ENCODE measurements around the gene ADRA2C. TPM values are rescaled to one million over a fixed set of nuclear protein-coding genes. Genes with fewer than 3 reads are reported as not detected.

ADRA2C gene
- total and polyA plus RNA-seq, 9 of the 15 experiments (the other 6 are each of a cell fraction or from before 2014, with no cell fraction given) = 0.06 to 0.58 (median 0.14) TPM; not detected in 2

- FAIRE-seq = no peak
- CTCF ChIA-PET (ENCODE audit: low intra/inter-chr PET ratio) = no interaction called here
- Histone ChIP-seq H3K4me1 (replicated peaks in 1 of 2; ENCODE audit: control insufficient read depth in 2 of 2, insufficient read depth in 2 of 2, low read length in 2 of 2) (peaks cover 0 to 9% of the 10 kb centered on the region in 2 experiments; a peak in 2 of 5 replicates), H4K20me1 (replicated peaks; ENCODE audit: control insufficient read depth, insufficient read depth, low read length) (peaks cover 15% of the 10 kb centered on the region; the same call in 1 of the 2 replicates), H3K4me3 (no peak overlapping the region), H3K79me2 (ENCODE audit: control insufficient read depth, insufficient read depth, low read length) (no peaks in the 10 kb centered on the region), H3K9ac (ENCODE audit: insufficient read depth in 1 of 2, low read depth in 2 of 2, low read length in 2 of 2) (no peak overlapping the region; a peak in 1 of 4 replicates), H3K27ac (ENCODE audit: extremely low read depth, low read depth, low read length) (no peak overlapping the region), H3K9me1 (ENCODE audit: control insufficient read depth, insufficient read depth, low read length) (no peaks in the 10 kb centered on the region), H2AFZ (ENCODE audit: low read depth, low read length) (no peak overlapping the region), H3K4me2 (ENCODE audit: insufficient read depth, low read length) (no peak overlapping the region), H3K27me3 (ENCODE audit: control insufficient read depth in 2 of 2, insufficient read depth in 2 of 2, low read length in 2 of 2) (peaks cover 20 to 87% of the 10 kb centered on the region in 2 experiments; a peak in 4 of 5 replicates), H3K36me3 (ENCODE audit: control insufficient read depth, insufficient read depth, low read length) (no peaks in the 10 kb centered on the region), H3K9me3 (replicated peaks; ENCODE audit: control insufficient read depth, insufficient read depth, low read depth, low read length) (no peaks in the 10 kb centered on the region)
- DNase-seq (ENCODE audit: extremely low read depth in 1 of 4, low spot score in 3 of 4) = no peak
- no peak for TF ChIP-seq HDAC2 (IDR thresholded peaks at IDR 0.05)
- 0% methylated on average over 10 of the region's 14 CpGs for WGBS (ENCODE audit: insufficient coverage, low coverage, missing lambda C conversion rate)
- no peak for ATAC-seq
- POLR2A ChIA-PET = interaction anchor here (0.6 kb wide), 1 partner anchor 202 kb away, joined by 3 read pairs; no protein-coding TSS in a partner anchor
- in situ Hi-C loops (cut with MboI) = no loop called here
- intact Hi-C loops (cut with micrococcal nuclease) = no loop called here
- no TSS peak for BruUV-seq (replicated peaks)
Measured at GRCh38 chr4:3735196-3735595, 31.0 kb upstream of the ADRA2C start.

- ATAC-seq (no peak), DNase-seq (ENCODE audit: extremely low read depth in 1 of 4, low spot score in 3 of 4) (no peak), FAIRE-seq (no peak)
- Histone ChIP-seq H3K27ac (ENCODE audit: extremely low read depth, low read depth, low read length) (no peak overlapping the region), H3K4me3 (no peak overlapping the region), H3K9ac (ENCODE audit: insufficient read depth in 1 of 2, low read depth in 2 of 2, low read length in 2 of 2) (no peak overlapping the region), H3K4me2 (ENCODE audit: insufficient read depth, low read length) (no peak overlapping the region), H3K9me3 (replicated peaks; ENCODE audit: control insufficient read depth, insufficient read depth, low read depth, low read length) (no peaks in the 10 kb centered on the region), H3K27me3 (ENCODE audit: control insufficient read depth in 2 of 2, insufficient read depth in 2 of 2, low read length in 2 of 2) (peaks cover 20 to 90% of the 10 kb centered on the region in 2 experiments; a peak in 4 of 5 replicates), H3K4me1 (replicated peaks in 1 of 2; ENCODE audit: control insufficient read depth in 2 of 2, insufficient read depth in 2 of 2, low read length in 2 of 2) (peaks cover 0 to 12% of the 10 kb centered on the region in 2 experiments; a peak in 2 of 5 replicates), H3K36me3 (ENCODE audit: control insufficient read depth, insufficient read depth, low read length) (no peaks in the 10 kb centered on the region), H2AFZ (ENCODE audit: low read depth, low read length) (no peak overlapping the region), H3K79me2 (ENCODE audit: control insufficient read depth, insufficient read depth, low read length) (no peaks in the 10 kb centered on the region), H4K20me1 (replicated peaks; ENCODE audit: control insufficient read depth, insufficient read depth, low read length) (peaks cover 13% of the 10 kb centered on the region; the same call in 1 of the 2 replicates), H3K9me1 (ENCODE audit: control insufficient read depth, insufficient read depth, low read length) (no peaks in the 10 kb centered on the region)
- in situ Hi-C loops (cut with MboI) = no loop called here
- ChIA-PET CTCF (ENCODE audit: low intra/inter-chr PET ratio) (no interaction called here), POLR2A (no interaction called here)
- no TSS peak for BruUV-seq (replicated peaks)
- intact Hi-C loops (cut with micrococcal nuclease) = no loop called here
- WGBS (ENCODE audit: insufficient coverage, low coverage, missing lambda C conversion rate) = 2% methylated on average over 5 of the region's 5 CpGs
- no peak for TF ChIP-seq ZNF143 (CRISPR knock-in tag; IDR thresholded peaks at IDR 0.05)
- TF ChIP-seq CAMTA2 (CRISPR knock-in tag; conservative IDR thresholded peaks at IDR 0.05) = no peak
- TF ChIP-seq RCOR1 (IDR thresholded peaks at IDR 0.05; ENCODE audit: borderline replicate concordance in 1 of 2, low read depth in 2 of 2, low read length in 2 of 2) = no peak
- TF ChIP-seq PCBP2 (IDR thresholded peaks at IDR 0.05; ENCODE audit: low read depth, low read length, poor library complexity, severe bottlenecking) = no peak
- TF ChIP-seq ZNF609 (CRISPR knock-in tag; IDR thresholded peaks at IDR 0.05; ENCODE audit: borderline replicate concordance) = no peak
- TF ChIP-seq ZNF699 (CRISPR knock-in tag; IDR thresholded peaks at IDR 0.05; ENCODE audit: insufficient replicate concordance) = no peak
Measured at GRCh38 chr4:3736290-3736689, 29.9 kb upstream of the ADRA2C start.

Measured in K562 (cell line).